ENCODE data around the gene DPT.

Gene DPT

GRCh38 chr1:168759077-168759476 lies 30.1 kb upstream of the DPT start:
- Mint-ChIP-seq H3K4me3 (no peak overlapping the region), H3K36me3 (ENCODE audit: low read depth) (no peaks in the 10 kb centered on the region), H3K27me3 (ENCODE audit: low read depth) (no peaks in the 10 kb centered on the region), H3K27ac (no peak overlapping the region), H3K9me3 (no peaks in the 10 kb centered on the region), H3K4me1 (peaks cover 11% of the 10 kb centered on the region)
- TF ChIP-seq CTCF (IDR thresholded peaks at IDR 0.05; ENCODE audit: unreplicated experiment in 3 of 3), result no peak

DNA sequence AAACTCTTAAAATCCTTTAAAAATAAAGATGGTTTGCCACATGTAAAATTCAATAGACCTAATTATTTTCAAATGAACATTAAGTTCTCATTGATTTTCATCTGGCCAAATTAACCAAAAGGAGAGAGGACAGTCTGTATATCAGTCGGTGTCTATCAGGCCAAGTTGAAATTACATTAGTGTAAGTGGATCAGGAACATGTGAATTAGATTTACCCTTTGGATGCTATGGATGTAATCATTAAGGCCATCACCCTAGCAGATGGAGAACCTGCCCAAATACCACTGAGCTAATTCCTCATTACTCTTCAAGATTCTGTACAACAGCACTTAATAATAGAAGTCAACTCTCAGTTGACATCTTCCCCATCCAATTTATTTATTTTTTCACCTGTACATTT lies 29.5 kb upstream of the DPT start:
- H3K27me3 Mint-ChIP-seq (ENCODE audit: low read depth), result no peaks in the 10 kb centered on the region

GRCh38 chr1:168755800-168756418 lies 26.9 kb upstream of the DPT start:
- peak overlapping the region; percentile 48 to 78 (median 49) for H3K27ac Mint-ChIP-seq
- TF ChIP-seq CTCF (IDR thresholded peaks at IDR 0.05; ENCODE audit: unreplicated experiment in 3 of 3), result no peak
- H3K36me3 Mint-ChIP-seq (ENCODE audit: low read depth), result no peaks in the 10 kb centered on the region
- peaks cover 29% of the 10 kb centered on the region for H3K4me1 Mint-ChIP-seq
- no peaks in the 10 kb centered on the region for H3K27me3 Mint-ChIP-seq (ENCODE audit: low read depth)
- H3K9me3 Mint-ChIP-seq, result no peaks in the 10 kb centered on the region
- H3K4me3 Mint-ChIP-seq, result no peak overlapping the region

More for the DNA sequence above, 29.5 kb upstream of the DPT start:
- no peak for TF ChIP-seq CTCF (IDR thresholded peaks at IDR 0.05; ENCODE audit: unreplicated experiment in 3 of 3)
- peaks cover 12% of the 10 kb centered on the region for H3K4me1 Mint-ChIP-seq
- H3K9me3 Mint-ChIP-seq, result no peaks in the 10 kb centered on the region
- no peaks in the 10 kb centered on the region for H3K36me3 Mint-ChIP-seq (ENCODE audit: low read depth)
- H3K27ac Mint-ChIP-seq, result no peak overlapping the region
- H3K4me3 Mint-ChIP-seq, result no peak overlapping the region

DNA sequence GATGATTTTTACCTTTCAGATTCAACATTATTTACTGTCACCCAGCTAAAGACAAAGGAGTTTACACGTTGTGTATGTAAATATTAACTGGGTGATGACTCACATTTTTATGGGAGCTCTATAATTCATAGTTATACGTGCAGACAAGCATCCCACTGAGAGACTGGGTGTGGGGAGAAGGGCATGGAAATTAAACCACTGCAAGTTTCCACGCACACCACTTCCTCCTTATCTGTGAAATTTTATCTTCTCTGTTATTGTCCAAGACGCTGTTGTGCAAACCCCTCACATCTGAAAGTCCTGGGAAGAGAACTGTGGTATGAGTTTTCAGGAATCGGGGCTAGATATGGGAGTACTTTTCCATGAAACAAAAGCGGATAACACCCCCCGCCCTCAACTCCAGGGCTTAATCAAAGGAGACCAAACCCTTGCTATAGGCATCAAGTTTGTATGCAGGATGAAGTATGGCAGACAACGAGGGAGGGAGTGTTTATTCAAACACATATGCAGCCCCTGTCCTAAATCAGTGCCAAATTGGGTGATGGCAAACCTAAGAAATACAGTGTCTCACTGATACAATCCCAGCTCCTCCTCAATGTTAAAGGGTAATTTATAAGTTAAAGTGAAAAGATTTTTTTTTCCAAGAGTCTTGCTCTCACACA lies 23.3 kb upstream of the DPT start:
- H3K9me3 Mint-ChIP-seq, result no peaks in the 10 kb centered on the region

GRCh38 chr1:168751195-168751650 lies 22.2 kb upstream of the DPT start:
- Mint-ChIP-seq H3K4me1 (peaks cover 29% of the 10 kb centered on the region), H3K4me3 (no peak overlapping the region), H3K27ac (peak overlapping the region; percentile 71 to 81 (median 77)), H3K27me3 (ENCODE audit: low read depth) (peaks cover 9% of the 10 kb centered on the region), H3K9me3 (no peaks in the 10 kb centered on the region), H3K36me3 (ENCODE audit: low read depth) (no peaks in the 10 kb centered on the region)
- TF ChIP-seq CTCF (IDR thresholded peaks at IDR 0.05; ENCODE audit: unreplicated experiment in 3 of 3), result no peak

More for the DNA sequence above, 23.3 kb upstream of the DPT start:
- H3K36me3 Mint-ChIP-seq (ENCODE audit: low read depth), result no peaks in the 10 kb centered on the region
- peaks cover 9% of the 10 kb centered on the region for H3K27me3 Mint-ChIP-seq (ENCODE audit: low read depth)
- no peak for TF ChIP-seq CTCF (IDR thresholded peaks at IDR 0.05; ENCODE audit: unreplicated experiment in 3 of 3)
- peak overlapping the region in 1 of 3 experiments; percentile 8 for H3K4me3 Mint-ChIP-seq
- peaks cover 34% of the 10 kb centered on the region for H3K4me1 Mint-ChIP-seq
- H3K27ac Mint-ChIP-seq, result peak overlapping the region; percentile 71 to 81 (median 77)

Measured in nephron (organoid).